Osteoblast (primary cell): ENCODE results near the gene BMP5. TPM values are rescaled to one million over a fixed set of nuclear protein-coding genes. Genes with fewer than 3 reads are reported as not detected.

Experiments
- DNase-seq: peaks from one replicate; pipeline ENCODE4 v3.0.0; 2011; ENCODE audit warnings: low spot score, mixed read lengths; ENCODE audit not compliant: insufficient read length; ENCODE audit errors: missing footprints
- H2AFZ ChIP-seq: 2 replicates; pipeline ENCODE4 v1.6.0; 2011; ENCODE audit warnings: mild to moderate bottlenecking, low read length
- H3K27ac ChIP-seq: 2 replicates; pipeline ENCODE4 v1.5.1; 2011; ENCODE audit warnings: mild to moderate bottlenecking, low read depth, low read length, moderate library complexity
- H3K27me3 ChIP-seq: 2 replicates; pipeline ENCODE4 v1.6.0; 2012; ENCODE audit warnings: mild to moderate bottlenecking, control low read depth, inconsistent platforms, low read length, moderate library complexity; ENCODE audit not compliant: insufficient read depth
- H3K36me3 ChIP-seq: 2 replicates; pipeline ENCODE4 v1.5.1; 2011; ENCODE audit warnings: mild to moderate bottlenecking, low read length, control low read depth, moderate library complexity; ENCODE audit not compliant: insufficient read depth
- H3K4me1 ChIP-seq: 2 replicates; pipeline ENCODE4 v1.5.1; 2011; ENCODE audit warnings: mild to moderate bottlenecking, low read length, control low read depth, moderate library complexity; ENCODE audit not compliant: insufficient read depth
- H3K4me2 ChIP-seq: 2 replicates; pipeline ENCODE4 v1.6.0; 2011; ENCODE audit warnings: mild to moderate bottlenecking, low read length; ENCODE audit not compliant: insufficient read depth
- H3K4me3 ChIP-seq: fragments of 200-600 bp; sonication (generic); 3 replicates; pipeline ENCODE4 v1.5.1; 2012; ENCODE audit warnings: mild to moderate bottlenecking, low read length, inconsistent platforms; ENCODE audit not compliant: insufficient read depth
- H3K79me2 ChIP-seq: 2 replicates; pipeline ENCODE4 v1.6.0; 2012; ENCODE audit warnings: mild to moderate bottlenecking, low read length, control low read depth, inconsistent platforms; ENCODE audit not compliant: insufficient read depth
- H3K9me3 ChIP-seq: 2 replicates; pipeline ENCODE4 v1.5.1; 2011; ENCODE audit warnings: low read depth, low read length, control low read depth
- H4K20me1 ChIP-seq: 2 replicates; pipeline ENCODE4 v1.6.0; 2012; ENCODE audit warnings: mild to moderate bottlenecking, low read length, control low read depth; ENCODE audit not compliant: insufficient read depth
- total RNA-seq: library from RNA; depleted of rRNA; stranded (reverse); fragments of >200 nt; gene quantifications from 2 replicates; pipeline ENCODE4 v1.2.3, GENCODE V29; 2012
- TF ChIP-seq, protein P1 (sequence below): IDR thresholded peaks from 2 replicates; pipeline ENCODE4 v1.5.1; 2011; ENCODE audit warnings: mild to moderate bottlenecking, low read depth, low read length, moderate library complexity; ENCODE audit errors: extremely low read depth

BMP5 gene
- total RNA-seq, 1 donor: 0.36 TPM

DNA sequence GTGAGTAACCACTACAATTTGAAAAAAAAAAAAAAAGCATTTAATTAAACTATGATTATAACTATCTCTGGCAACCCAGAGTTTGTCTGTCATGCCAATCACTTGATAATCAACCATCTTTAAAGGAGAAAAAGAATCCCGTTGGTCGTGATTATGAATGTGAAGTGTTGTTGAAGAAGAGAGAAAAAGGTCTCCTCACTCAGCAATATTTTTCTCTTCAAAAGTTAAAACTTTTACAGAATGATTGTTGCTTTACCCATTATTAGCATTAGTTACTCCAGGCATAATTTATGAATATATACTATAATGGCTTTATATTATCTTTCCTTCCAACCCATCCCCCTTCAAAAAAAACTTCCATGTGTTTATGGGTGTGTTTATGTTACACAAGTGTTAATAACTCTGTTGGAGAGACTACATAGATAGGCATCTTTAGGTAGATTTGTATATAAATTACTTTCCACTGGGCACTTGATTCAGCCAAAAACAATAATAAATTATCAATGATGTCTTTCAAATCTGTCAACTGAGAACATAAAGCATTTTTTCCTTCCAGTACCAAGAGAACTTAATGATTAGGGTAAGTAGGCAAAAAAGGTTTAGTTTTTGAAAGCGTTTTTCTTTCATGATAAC lies 5.1 kb downstream of the BMP5 start:
- H4K20me1 ChIP-seq: no peaks in the 10 kb centered on the region
- no peak overlapping the region for H3K27ac ChIP-seq
- H3K79me2 ChIP-seq: no peaks in the 10 kb centered on the region
- no peak overlapping the region for H3K4me2 ChIP-seq
- no peaks in the 10 kb centered on the region for H3K36me3 ChIP-seq
- no peak overlapping the region for H2AFZ ChIP-seq
- H3K4me3 ChIP-seq: no peak overlapping the region
- no peak for DNase-seq
- H3K27me3 ChIP-seq: peaks cover 2% of the 10 kb centered on the region
- TF ChIP-seq, protein P1, sequence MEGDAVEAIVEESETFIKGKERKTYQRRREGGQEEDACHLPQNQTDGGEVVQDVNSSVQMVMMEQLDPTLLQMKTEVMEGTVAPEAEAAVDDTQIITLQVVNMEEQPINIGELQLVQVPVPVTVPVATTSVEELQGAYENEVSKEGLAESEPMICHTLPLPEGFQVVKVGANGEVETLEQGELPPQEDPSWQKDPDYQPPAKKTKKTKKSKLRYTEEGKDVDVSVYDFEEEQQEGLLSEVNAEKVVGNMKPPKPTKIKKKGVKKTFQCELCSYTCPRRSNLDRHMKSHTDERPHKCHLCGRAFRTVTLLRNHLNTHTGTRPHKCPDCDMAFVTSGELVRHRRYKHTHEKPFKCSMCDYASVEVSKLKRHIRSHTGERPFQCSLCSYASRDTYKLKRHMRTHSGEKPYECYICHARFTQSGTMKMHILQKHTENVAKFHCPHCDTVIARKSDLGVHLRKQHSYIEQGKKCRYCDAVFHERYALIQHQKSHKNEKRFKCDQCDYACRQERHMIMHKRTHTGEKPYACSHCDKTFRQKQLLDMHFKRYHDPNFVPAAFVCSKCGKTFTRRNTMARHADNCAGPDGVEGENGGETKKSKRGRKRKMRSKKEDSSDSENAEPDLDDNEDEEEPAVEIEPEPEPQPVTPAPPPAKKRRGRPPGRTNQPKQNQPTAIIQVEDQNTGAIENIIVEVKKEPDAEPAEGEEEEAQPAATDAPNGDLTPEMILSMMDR: no peak
- H3K4me1 ChIP-seq: no peaks in the 10 kb centered on the region
- H3K9me3 ChIP-seq: no peaks in the 10 kb centered on the region

DNA sequence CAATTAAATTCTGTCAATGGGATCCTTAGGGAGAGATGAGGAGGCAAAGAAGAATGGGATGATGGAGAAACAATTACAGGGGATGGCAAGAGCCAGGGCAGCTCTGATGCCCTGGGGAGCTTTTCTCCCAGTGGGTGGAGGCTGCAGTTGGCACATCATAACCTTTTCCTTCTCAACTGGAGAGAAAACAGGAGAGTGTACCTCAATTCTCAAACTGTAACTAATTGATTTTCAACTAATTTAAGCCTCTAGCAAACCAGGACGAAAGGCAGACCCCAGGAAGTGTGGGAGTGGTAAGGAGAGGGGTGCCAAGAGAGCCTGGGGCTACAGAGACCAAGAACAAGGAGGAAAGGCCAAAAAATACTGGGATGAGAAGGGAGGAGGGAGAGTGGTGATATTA lies 5.7 kb downstream of the BMP5 start:
- Histone ChIP-seq H3K4me3 (no peak overlapping the region), H3K79me2 (no peaks in the 10 kb centered on the region), H3K27me3 (peaks cover 2% of the 10 kb centered on the region), H3K27ac (no peak overlapping the region), H2AFZ (no peak overlapping the region), H3K4me2 (no peak overlapping the region), H3K36me3 (no peaks in the 10 kb centered on the region), H3K4me1 (no peaks in the 10 kb centered on the region), H3K9me3 (no peaks in the 10 kb centered on the region), H4K20me1 (no peaks in the 10 kb centered on the region)
- TF ChIP-seq, protein P1: no peak
- no peak for DNase-seq

DNA sequence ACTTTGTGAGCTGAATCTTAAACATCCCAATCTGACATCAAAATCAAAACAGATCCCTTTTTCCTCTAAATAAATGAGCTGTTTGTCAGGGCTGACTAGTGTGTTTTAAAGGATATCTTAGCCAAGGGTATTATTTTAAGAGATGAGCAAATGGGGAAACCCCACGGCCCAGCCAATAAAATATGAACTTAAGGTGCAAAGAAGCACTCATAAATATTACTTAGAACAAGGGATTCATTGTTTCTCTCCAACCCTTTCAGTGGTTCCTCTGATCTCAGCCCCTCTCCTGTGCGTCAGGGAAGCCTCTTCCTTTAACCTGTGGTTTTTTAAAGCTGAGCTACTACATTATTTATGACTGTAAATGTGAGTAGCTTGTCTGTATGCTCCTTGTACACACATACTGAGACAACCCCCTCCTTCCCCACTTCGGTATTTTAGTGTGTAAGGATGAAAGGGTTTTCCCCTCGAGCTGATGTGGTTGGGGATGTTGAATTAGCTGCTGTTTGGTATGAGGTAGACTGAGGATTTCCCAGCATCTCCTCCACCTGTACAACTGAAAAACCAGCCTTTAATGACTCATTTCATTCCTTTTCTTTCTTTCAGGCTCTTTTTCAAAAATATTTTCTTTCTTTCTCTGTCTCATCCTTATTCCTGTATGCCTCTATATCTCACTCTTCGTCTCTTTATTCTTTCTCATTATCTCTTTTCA lies 6.5 kb downstream of the BMP5 start:
- Histone ChIP-seq H3K4me3 (no peak overlapping the region), H4K20me1 (no peaks in the 10 kb centered on the region), H3K79me2 (no peaks in the 10 kb centered on the region), H3K9me3 (no peaks in the 10 kb centered on the region), H2AFZ (no peak overlapping the region), H3K4me1 (no peaks in the 10 kb centered on the region), H3K4me2 (no peak overlapping the region), H3K36me3 (no peaks in the 10 kb centered on the region), H3K27me3 (no peaks in the 10 kb centered on the region), H3K27ac (no peak overlapping the region)
- TF ChIP-seq, protein P1: no peak
- no peak for DNase-seq

DNA sequence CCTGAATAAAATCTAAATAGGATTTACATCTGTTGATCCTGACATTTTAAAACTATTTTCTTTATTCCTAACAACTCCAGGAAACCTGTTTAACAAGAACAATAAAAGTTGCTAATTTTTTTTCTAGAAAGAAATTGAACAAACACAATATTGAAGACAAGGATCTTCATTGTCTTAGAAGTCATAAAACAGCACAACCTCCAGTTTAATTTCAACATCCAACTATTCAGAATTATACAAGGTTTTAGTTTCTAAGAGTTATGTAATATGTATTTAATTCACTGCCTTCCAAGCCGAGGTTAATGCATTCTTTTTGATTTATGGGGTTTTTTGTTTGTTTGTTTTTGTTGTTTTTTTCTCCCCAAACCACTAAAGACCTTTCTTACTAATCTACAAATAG lies 7.2 kb downstream of the BMP5 start:
- TF ChIP-seq, protein P1: no peak
- DNase-seq: no peak
- Histone ChIP-seq H3K27ac (no peak overlapping the region), H3K4me3 (no peak overlapping the region), H3K9me3 (no peaks in the 10 kb centered on the region), H3K4me2 (no peak overlapping the region), H4K20me1 (no peaks in the 10 kb centered on the region), H3K27me3 (no peaks in the 10 kb centered on the region), H2AFZ (no peak overlapping the region), H3K36me3 (no peaks in the 10 kb centered on the region), H3K79me2 (no peaks in the 10 kb centered on the region), H3K4me1 (no peaks in the 10 kb centered on the region)
